Measurements from ENCODE around the gene L1CAM.

L1CAM gene

GRCh38 chrX:153881281-153881680, 4.7 kb downstream of the L1CAM start:
- TF ChIP-seq CTCF (IDR thresholded peaks at IDR 0.05; ENCODE audit: extremely low read depth, missing control alignments) = no peak
- no peak for DNase-seq (ENCODE audit: low spot score)

GRCh38 chrX:153880440-153880815, 5.5 kb downstream of the L1CAM start:
- no peak for DNase-seq (ENCODE audit: low spot score)
- no peak for TF ChIP-seq CTCF (IDR thresholded peaks at IDR 0.05; ENCODE audit: extremely low read depth, missing control alignments)

- no peak for DNase-seq (ENCODE audit: low spot score)
- no peak for TF ChIP-seq CTCF (IDR thresholded peaks at IDR 0.05; ENCODE audit: extremely low read depth, missing control alignments)
These were observed 6.1 kb downstream of the L1CAM start for GRCh38 chrX:153879741-153880439.

GRCh38 chrX:153878969-153879653, 6.9 kb downstream of the L1CAM start:
- TF ChIP-seq CTCF (IDR thresholded peaks at IDR 0.05; ENCODE audit: extremely low read depth, missing control alignments) = no peak

GRCh38 chrX:153878345-153878744, 7.6 kb downstream of the L1CAM start:
- no peak for DNase-seq (ENCODE audit: low spot score)
- no peak for TF ChIP-seq CTCF (IDR thresholded peaks at IDR 0.05; ENCODE audit: extremely low read depth, missing control alignments)

More at GRCh38 chrX:153878969-153879653, 6.9 kb downstream of the L1CAM start:
- peak; percentile 47 for DNase-seq (ENCODE audit: low spot score)

GRCh38 chrX:153877571-153878261, 8.3 kb downstream of the L1CAM start:
- DNase-seq (ENCODE audit: low spot score) = no peak
- no peak for TF ChIP-seq CTCF (IDR thresholded peaks at IDR 0.05; ENCODE audit: extremely low read depth, missing control alignments)

- TF ChIP-seq CTCF (IDR thresholded peaks at IDR 0.05; ENCODE audit: extremely low read depth, missing control alignments) = no peak
- DNase-seq (ENCODE audit: low spot score) = no peak
These were observed 9.9 kb downstream of the L1CAM start for GRCh38 chrX:153876112-153876491.

All from GM20000 (cell line).